Measurements from ENCODE around the gene UBP1.
A peak's percentile ranks its signal among the peaks of the same experiment; 100 is the strongest.
"Not testable (repeated sequence)": the region's sequence is repeated elsewhere in the genome, so short reads cannot be mapped to it uniquely, and the experiment has no call there.

The UBP1 gene, protein sequence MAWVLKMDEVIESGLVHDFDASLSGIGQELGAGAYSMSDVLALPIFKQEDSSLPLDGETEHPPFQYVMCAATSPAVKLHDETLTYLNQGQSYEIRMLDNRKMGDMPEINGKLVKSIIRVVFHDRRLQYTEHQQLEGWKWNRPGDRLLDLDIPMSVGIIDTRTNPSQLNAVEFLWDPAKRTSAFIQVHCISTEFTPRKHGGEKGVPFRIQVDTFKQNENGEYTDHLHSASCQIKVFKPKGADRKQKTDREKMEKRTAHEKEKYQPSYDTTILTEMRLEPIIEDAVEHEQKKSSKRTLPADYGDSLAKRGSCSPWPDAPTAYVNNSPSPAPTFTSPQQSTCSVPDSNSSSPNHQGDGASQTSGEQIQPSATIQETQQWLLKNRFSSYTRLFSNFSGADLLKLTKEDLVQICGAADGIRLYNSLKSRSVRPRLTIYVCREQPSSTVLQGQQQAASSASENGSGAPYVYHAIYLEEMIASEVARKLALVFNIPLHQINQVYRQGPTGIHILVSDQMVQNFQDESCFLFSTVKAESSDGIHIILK

DNA sequence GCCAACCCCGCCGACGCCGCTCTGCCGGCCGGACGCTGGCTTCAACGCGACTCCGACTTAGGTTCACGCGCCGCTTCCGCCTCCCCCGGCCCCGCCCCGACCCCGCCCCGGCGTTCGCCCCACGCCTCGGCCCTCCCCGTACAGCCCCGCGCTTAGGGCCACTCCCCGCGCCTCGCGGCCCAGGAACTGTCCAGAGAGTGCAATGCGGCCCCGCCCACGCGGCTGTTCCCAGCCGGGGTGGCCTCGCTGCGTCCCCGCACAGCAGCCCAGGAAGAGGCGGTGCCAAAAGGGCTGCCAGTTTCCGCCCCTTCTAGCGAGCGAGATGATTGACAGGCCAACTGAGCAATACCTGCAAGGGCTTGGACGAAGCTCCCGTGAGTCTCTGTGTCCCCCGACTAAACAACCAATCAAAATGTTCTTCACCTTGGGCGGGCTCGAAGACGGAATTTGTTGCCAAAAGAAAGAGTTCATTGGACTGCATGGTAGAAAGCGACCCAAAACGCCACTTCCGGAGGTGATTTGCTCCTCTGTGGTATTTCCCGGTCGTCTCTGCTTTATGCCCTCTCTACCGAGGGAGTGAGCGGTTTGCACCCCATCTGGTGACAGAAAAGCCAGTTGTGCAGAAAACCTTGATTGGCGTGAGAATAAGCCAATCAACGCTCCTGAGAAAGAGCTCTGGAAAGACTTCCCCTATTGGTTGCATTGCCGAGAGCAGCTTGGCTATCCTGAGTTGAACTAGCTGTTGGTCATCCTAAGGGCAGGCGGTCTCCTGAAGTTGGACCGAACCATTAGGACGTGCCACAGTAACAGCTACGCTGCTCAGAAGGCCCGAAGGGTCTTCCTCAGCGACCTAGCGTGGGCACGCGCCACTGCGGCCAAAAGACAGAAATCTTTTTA is at the start of gene UBP1:
TSS of gene UBP1 (minus strand) at position 78 of the 897 bp plus-strand sequence. CDS start 557 bp downstream, outside the sequence.
- DNase-seq: peak; percentile 96

DNA sequence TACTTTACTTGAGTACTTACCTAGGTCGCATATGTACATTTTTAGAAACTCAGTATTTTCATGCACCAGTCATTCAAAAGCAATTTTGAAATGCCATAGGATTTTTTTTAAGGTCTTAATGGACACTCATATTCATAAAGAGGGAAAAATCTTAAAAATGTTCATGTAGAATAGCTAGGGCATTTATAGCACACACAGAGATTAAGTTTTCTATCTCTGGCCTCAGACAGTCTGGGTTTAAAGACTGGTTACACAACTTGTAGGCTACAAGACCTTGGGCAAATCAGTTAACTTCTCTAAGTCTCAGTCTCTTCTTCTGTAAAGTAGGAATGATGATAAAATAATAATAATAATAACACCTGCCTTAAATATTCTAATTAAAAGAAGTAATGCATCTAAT is 48.5 kb upstream of the UBP1 start:
- no peak for DNase-seq

DNA sequence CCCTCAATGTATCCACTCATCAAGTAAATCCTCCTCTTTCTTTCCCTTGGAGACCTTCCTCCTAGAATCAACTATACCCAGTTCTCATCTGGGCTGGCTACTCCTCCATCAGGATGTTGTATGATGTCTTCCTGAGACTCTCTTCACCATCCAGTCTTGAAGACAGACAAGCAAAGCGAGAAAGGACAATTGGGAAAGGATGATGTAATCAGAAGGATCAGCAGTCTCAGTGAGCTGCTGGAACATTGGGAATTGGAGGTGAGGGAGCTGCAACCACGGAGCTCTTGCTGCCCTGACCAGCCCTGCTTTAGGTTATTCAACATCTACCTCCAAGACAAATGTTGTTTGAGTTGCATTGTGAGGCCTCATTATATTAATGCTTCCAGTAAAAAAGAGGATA is 48.0 kb upstream of the UBP1 start:
- DNase-seq: no peak

DNA sequence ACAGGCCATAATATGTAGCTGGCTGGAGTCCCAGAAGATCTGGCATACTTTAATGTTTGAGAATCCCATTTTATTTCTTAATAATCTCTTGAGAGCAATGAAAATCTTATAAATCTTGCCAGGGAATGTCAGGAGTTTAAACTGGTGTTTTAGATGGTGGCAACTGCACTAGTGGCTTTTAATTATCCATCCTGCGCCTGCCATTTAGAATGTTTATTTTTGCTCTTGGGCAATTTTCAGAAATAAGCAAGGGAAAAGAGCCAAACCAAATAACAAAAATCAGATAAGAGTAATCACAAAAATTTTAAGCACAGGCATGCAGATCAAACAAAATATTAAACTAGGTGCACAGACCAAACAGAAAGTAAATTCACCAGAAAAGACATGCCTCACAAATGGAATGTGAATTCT is 41.9 kb upstream of the UBP1 start:
- DNase-seq: no peak

DNA sequence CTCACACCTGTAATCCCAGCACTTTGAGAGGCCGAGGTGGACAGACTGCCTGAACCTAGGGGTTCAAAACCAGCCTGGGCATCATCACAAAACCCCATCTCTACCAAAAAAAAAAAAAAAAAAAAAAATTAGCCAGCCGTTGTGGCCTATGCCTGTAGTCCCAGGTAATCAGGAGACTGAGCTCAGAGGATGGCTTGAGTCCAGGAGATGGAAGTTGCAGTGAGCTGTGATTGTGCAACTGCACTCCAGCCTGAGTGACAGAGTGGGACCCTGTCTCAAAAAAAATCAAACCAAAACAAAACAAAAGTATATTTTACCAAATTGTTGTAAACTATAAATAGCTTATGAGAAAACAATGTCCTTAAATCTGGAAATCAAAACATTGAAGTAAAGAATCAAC is 34.7 kb upstream of the UBP1 start:
- no peak for DNase-seq

DNA sequence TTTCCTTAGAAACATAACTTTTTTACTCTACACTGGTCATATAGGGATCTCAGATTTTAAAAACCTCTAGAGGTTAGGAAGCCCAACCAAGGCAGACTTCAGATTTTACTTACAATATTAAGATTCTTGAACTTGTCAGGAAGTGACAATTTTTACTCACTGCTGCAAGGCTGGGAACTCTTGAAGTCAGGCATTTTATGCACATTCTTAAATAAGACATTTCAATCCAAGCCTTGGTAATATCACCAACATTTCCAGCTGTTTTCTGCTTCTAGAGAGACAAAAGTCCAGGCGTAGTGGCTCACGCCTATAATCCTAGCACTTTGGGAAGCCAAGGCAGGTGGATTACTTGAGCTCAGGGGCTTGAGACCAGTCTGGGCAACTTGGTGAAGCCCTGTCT is 33.6 kb upstream of the UBP1 start:
- DNase-seq: no peak

DNA sequence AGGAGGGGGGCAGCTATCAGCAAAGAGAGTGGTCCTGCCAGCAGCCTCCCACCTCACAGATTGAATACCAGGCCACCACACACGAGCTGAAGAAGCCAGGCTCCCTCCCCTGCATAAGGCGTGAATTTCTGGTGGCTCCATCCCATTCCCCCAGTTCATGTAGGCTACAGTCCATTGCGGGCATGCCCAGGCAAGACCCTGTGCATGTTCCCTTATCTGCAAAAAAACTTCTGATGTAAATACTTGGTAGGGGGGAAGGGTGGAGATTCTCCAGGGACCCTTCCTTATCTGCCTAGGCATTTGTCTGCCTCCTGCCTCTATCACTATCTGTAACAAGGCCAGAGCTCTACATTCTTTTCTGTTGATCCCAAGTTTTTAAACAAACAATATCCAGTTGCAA is 27.6 kb upstream of the UBP1 start:
- DNase-seq: no peak

DNA sequence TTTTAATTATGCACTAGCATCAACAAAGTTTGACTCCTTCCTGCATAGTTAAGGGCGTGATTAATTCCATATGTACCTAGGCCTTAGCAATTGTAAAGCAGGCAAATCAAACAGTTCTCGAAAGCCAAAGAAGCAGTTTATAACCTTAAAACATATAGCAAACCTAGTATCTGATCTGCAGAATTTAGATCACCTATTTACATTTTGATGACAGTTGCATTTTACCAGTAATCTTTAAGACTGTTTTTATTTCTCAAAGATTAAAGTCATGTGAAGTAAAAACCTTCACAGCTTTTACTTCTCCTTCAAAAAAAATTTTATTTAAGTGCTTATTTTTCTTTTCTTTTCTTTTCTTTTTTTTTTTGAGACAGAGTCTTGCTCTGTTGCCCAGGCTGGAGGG is 20.9 kb upstream of the UBP1 start:
- DNase-seq: no peak

DNA sequence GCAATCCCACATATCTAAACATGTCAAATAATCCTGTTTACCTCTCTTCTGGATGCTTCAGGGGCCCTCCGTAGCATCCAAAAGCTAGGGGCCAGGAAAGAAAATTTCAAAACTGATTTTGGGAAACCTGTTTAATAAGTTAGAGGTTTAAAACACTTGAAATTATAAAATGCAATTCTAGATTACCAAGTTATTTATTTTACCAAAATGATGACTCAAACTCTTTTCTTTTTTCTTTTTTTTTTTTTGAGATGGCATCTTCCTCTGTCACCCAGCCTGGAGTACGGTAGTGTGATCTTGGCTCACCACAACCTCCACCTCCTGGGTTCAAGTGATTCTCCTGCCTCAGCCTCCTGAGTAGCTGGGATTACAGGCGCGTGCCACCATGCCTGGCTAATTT is 19.4 kb upstream of the UBP1 start:
- DNase-seq: not testable (repeated sequence)

DNA sequence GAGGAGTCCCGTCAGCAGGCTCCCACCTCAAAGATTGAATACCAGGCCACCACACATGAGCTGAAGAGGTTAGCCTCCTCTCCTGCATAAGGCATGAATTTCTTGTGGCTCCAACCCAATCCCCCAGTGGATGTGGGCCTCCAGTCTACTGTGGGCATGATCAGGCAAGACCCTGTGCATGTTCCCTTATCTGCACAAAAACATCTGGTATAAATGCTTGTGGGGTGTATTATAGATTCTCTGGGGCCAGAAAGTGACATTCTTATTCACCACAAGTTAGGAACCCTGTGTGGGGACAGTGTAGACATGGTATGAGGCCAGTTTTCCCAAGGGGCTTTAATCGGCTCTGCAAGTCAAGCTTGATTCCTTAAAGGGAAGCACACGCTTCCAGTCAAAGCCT is 18.2 kb upstream of the UBP1 start:
- no peak for DNase-seq

DNA sequence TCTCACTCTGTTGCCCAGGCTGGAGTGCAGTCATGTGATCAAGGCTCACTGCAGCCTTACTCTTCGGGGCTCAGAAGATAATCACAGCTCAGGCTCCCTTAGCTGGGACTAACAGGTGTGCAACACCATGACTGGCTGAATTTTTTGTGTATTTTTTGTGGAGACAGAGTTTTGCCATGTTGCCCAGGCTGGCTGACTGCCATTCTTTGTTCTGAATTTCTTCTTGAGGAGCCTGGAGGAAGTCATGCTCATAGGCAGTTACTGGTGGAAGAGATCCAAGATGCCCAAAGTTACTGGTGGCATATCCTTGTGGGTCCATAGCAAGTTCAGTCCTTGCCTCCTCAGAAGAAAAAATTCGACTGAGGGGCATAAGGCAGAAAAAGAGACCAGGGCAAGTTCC is 16.6 kb upstream of the UBP1 start:
- no peak for DNase-seq

DNA sequence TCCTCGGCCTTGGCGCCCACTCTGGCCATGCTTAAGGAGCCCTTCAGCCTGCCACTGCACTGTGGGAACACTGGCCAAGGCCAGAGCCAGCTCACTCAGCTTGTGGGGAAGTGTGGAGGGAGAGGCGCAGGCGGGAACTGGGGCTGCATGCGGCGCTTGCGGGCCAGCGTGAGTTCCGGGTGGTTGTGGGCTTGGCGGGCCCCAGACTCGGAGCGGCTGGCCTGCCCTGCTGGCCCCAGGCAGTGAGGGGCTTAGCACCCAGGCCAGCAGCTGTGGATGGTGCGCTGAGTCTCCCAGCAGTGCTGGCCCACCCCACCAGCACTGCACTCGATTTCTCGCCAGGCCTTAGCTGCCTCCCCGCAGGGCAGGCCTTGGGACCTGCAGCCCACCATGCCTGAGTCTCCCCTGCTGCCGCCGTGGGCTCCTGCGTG is 13.1 kb upstream of the UBP1 start:
- no peak for DNase-seq

DNA sequence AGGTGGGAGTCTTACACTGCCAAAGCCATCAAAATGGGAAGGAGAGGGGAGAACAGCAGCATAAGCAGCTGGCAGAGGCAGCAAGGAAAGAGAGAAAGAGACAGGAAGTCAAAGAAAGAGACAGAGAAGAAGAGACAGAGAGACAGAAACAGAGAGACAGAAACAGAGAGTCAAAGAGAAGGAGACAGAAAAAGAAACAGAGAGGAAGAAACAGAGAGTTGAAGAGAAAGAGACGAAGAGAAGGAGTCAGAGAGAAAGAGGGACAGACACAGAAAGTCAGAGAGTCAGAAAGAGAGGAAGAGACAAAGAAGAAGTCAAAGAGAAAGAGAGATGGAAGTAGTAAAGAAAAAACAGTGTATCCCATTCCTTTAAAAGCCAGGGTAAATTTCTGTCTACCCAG is 11.8 kb upstream of the UBP1 start:
- DNase-seq: not testable (repeated sequence)

DNA sequence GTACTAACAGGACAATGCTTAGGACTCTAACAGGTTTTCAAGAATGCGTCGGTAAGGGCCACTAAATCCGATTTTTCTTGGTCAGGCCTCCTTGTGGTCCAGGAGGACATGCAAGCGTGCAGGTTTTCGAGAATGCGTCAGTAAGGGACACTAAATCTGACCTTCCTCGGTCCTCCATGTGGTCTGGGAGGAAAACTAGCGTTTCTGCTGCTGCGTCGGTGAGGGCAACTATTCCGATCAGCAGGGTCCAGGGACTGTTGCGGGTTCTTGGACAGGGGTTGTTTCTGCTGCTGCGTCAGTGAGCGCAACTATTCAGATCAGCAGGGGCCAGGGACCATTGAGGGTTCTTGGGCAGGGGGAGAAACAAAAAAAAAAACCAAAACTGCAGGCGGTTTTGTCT is 7.8 kb upstream of the UBP1 start:
- no peak for DNase-seq

DNA sequence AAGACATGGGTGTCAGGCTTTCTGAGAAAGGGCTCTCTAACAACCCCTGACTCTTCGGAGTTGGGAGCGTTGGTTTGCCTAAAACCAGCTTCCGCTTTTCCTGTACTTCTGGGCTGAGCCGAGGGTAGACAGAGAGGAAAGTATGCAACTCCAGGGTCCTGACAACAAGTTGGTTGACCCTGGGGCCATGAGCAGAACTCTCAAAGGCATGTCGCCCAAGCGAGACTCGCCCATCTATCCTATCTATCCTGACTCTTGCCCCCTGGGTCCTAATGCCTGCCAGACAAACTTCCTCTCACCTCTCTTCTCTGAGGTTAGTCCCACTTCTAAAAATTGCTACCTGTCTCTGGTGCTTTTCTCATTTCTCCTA is 7.0 kb upstream of the UBP1 start:
- DNase-seq: not testable (repeated sequence)

DNA sequence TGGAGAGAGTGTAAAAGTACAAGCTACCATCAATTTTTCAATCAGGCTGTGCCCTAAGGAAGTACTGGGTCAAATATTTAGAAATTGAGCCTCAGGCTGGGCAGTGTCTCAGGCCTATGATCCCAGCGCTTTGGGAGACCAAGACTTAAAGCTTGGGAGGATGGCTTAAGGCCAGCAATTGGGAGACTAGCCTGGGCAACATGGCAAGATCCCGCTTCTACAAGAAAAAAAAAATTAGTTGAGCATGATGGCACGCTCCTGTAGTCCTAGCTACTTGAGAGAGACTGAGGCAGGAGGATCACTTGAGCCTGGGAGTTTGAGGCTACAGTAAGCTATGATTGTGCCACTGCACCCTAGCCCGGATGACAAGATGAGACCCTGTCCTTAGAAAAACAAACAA is 2.0 kb upstream of the UBP1 start:
- DNase-seq: no peak

DNA sequence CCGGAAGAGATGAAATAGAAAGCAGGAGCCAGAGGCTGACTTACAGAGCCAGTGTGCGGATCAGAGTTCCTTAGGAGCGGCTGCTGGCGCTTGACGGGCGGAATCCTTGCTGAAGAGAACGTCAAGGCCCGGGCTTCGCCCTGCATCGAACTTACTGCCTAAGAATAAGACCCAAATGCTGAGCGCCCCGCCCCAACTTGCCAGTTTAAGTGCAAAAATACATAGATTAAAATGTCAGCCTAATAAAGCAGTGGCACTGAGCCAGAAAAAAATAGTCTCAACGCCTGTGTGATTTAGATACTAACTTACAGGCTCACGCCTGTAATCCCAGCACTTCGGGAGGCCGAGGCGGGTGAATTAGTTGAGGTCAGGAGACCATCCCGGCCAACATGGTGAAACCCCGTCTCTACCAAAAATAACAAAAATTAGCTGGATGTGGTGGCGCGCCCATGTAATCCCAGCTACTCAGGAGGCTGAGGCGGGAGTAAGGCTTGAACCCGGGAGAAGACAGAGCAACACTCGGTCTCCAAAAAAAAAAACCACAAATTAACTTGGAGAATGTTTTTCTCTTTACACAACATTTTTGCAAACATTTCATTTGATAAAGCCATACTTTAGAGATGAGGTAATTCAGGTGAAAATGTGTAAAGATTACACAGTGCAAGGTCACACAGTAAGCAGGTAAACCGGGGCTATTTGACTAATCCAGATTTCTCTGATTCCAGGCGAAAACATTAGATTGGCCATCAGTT is 1.2 kb upstream of the UBP1 start:
- DNase-seq: no peak

DNA sequence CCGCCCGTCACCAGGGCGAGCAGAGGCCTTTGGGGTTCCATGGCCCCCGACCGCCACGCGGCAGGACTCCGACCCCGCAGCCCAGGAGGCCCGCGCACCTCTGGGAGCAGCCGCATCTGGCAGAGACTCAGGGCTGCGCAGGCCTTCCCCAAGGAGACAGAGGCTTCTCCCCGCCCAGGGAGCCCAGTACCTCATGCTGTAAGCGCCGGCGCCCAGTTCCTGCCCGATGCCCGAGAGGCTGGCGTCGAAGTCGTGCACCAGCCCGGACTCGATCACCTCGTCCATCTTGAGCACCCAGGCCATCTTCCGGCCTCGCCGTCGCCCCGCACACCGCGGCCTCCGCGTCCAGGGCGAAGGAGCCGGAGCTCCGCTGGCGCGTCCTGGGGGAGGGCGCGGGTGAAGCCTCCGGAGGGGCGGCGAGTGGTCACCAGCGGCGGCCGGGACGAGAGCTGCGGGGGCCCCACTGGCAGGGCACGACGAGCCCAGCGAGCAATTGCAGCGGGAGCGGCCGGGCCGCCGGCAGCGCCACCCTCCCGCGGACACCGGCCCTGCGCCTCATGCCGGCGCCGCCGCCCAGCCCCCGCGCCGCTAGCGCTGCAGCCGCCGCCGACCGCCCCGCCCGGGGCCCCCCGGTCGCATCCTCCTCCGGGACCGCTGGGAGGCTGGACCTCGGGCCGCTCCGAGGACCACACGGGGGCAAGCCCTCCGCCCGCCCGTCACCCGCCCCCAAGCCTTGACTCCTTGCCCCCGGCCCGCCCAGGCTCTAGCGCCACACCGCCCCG is 468 bp downstream of the UBP1 start:
- peak; percentile 37 for DNase-seq

DNA sequence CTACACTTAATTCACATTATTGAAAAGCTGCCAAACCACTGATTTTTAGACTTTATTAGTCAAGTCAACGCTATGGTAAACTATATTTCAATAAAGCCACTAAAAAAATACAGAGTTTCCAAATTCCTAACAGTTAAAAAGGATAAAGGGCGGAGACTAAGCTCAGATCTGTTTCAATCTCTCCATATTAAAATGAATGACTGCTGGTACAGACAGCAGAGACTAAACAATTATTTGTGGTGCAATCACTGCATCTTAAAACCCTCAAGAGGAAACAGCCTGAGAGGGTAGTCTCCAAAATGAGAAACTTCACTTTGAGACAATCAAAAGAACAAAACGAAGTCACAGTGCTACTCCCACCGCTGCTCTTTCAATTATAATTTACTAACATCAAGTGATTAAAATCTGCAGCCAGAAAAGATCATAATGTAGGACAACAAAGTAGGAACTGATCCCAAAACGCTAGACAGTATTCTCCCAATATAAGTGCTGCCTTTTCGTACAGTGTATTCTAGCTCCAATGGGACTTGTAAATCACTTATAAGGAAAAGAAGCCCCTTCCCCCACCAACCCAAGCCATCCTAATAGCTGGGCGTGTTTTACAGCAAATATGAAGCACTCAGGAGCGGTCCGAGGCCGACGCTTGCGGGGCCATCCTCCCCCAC is 1.2 kb downstream of the UBP1 start:
- DNase-seq: no peak

DNA sequence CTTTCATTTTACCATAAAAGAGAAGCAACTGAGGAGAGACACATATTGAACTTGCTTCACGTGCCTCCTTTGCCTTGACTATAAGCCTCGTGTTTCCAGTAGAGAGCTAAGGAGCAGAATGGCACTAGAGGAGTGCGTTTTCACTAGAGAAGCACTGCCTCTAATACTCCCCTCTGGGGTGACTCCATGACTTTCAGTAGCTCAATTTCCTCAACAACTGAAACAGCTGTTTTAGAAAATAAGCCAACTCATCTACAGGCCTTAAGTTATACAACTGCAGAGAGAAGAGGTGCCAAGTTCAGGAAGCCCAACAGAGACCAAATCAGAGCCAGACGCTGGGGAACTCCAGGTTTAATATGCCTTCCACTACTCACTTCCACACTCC is 1.9 kb downstream of the UBP1 start:
- no peak for DNase-seq

DNA sequence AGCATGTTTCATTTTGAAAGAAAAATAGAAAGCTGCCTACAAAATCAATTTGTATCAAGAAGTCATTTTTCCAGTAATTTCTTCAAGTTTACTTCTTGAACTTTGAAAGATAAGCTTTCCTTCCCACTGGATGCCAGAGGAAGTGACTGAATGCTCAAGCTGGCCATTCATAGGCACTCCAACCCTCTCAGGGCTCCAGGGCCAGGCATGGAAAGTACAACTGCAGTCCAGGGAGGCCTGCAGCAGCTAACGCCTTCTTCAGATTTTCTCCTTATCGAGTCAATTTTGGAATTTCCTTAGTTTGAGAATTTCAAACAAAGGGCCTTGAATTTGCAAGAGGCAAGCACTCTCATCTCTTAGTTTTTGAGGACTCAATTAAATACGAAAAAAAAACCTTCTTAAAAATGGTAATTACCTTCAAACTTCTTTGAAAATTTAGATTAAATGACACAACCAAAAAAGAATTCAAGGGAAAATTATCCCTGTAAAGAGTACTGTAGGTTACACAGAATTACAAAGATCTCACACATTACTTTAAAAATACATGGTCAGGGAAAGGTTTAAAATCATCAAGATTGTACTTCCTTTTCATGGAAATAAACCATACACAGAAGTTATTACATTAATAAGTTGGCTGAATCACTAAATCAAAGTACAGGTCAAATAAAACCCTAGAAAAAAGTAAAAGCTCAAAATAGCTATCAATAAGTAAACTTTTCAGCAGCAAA is 2.5 kb downstream of the UBP1 start:
- DNase-seq: no peak

Measured in activated effector memory CD4-positive, alpha-beta T cell treated with Interleukin-2 at 50 U/mL for 16 hours (primary cell).